ENCODE measurements around the gene ACOX1.
A peak's percentile ranks its signal among the peaks of the same experiment; 100 is the strongest.

ACOX1 gene

GRCh38 chr17:75933808-75934207 lies 45.2 kb downstream of the ACOX1 start:
- no peak for DNase-seq (ENCODE audit: low read depth in 2 of 2)

- DNase-seq (ENCODE audit: low read depth in 2 of 2), result no peak
Observed at GRCh38 chr17:75932852-75933251, 46.1 kb downstream of the ACOX1 start.

GRCh38 chr17:75931062-75931461 lies 47.9 kb downstream of the ACOX1 start:
- DNase-seq (ENCODE audit: low read depth in 2 of 2), result no peak

GRCh38 chr17:75927286-75927922 lies 51.6 kb downstream of the ACOX1 start:
- peak in 1 of 2 donors; percentile 6 for DNase-seq (ENCODE audit: low read depth in 2 of 2)

- DNase-seq (ENCODE audit: low read depth in 2 of 2), result no peak
Observed at GRCh38 chr17:75926456-75926855, 52.5 kb downstream of the ACOX1 start.

- DNase-seq (ENCODE audit: low read depth in 2 of 2), result no peak
Observed at GRCh38 chr17:75925912-75926311, 53.1 kb downstream of the ACOX1 start.

GRCh38 chr17:75925103-75925502 lies 53.9 kb downstream of the ACOX1 start:
- DNase-seq (ENCODE audit: low read depth in 2 of 2), result no peak

- no peak for DNase-seq (ENCODE audit: low read depth in 2 of 2)
Observed at GRCh38 chr17:75922963-75923874, 55.7 kb downstream of the ACOX1 start.

GRCh38 chr17:75922173-75922961 lies 56.6 kb downstream of the ACOX1 start:
- DNase-seq (ENCODE audit: low read depth in 2 of 2), result no peak

GRCh38 chr17:75921596-75921995 lies 57.4 kb downstream of the ACOX1 start:
- DNase-seq (ENCODE audit: low read depth in 2 of 2), result no peak

GRCh38 chr17:75920045-75920560 lies 58.9 kb downstream of the ACOX1 start:
- no peak for DNase-seq (ENCODE audit: low read depth in 2 of 2)

- DNase-seq (ENCODE audit: low read depth in 2 of 2), result no peak
Observed at GRCh38 chr17:75919611-75920010, 59.4 kb downstream of the ACOX1 start.

GRCh38 chr17:75917917-75918445 lies 61.0 kb downstream of the ACOX1 start:
- no peak for DNase-seq (ENCODE audit: low read depth in 2 of 2)

- no peak for DNase-seq (ENCODE audit: low read depth in 2 of 2)
Observed at GRCh38 chr17:75917141-75917916, 61.6 kb downstream of the ACOX1 start.

GRCh38 chr17:75915268-75915667 lies 63.7 kb downstream of the ACOX1 start:
- no peak for DNase-seq (ENCODE audit: low read depth in 2 of 2)

GRCh38 chr17:75914643-75915267 lies 64.2 kb downstream of the ACOX1 start:
- DNase-seq (ENCODE audit: low read depth in 2 of 2), result no peak

- no peak for DNase-seq (ENCODE audit: low read depth in 2 of 2)
Observed at GRCh38 chr17:75913537-75914210, 65.3 kb downstream of the ACOX1 start.

GRCh38 chr17:75910699-75911098 lies 68.3 kb downstream of the ACOX1 start:
- no peak for DNase-seq (ENCODE audit: low read depth in 2 of 2)

GRCh38 chr17:75909812-75910274 lies 69.1 kb downstream of the ACOX1 start:
- no peak for DNase-seq (ENCODE audit: low read depth in 2 of 2)

Data from stimulated activated CD4-positive, alpha-beta T cell treated with anti-CD3 and anti-CD28 coated beads, Interleukin-4, amount 100 ng/mL, for 48 hours (primary cell).